Measurements from ENCODE around the gene CTDSP2.
"Not testable (repeated sequence)": the region's sequence is repeated elsewhere in the genome, so short reads cannot be mapped to it uniquely, and the experiment has no call there.

The CTDSP2 gene

DNA sequence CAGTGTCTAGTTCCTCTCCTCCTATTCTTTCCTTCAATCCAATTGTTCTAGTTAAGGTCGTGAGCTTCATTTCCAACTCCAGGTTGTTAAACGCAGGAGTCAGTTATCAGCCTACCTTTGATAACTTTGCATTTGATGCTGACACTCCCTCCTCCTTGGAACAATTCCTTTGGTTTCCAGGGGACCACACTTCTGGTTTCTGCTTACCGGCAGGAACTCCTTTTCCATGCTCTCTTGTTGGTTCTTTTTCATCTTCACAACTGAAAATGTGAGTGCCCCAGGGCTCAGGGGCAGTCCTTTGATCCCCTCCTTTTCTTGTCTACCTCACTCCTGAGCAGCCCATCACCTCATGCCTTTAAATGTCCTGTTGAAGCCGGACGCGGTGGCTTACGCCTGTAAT lies 69.2 kb downstream of the CTDSP2 start:
- no peak for DNase-seq

GRCh38 chr12:57776247-57776587 lies 70.3 kb downstream of the CTDSP2 start:
- no peak for DNase-seq

- no peak for DNase-seq
Observed at GRCh38 chr12:57775563-57776246, 70.8 kb downstream of the CTDSP2 start.

- no peak for DNase-seq
Observed at GRCh38 chr12:57775044-57775443, 71.5 kb downstream of the CTDSP2 start.

DNA sequence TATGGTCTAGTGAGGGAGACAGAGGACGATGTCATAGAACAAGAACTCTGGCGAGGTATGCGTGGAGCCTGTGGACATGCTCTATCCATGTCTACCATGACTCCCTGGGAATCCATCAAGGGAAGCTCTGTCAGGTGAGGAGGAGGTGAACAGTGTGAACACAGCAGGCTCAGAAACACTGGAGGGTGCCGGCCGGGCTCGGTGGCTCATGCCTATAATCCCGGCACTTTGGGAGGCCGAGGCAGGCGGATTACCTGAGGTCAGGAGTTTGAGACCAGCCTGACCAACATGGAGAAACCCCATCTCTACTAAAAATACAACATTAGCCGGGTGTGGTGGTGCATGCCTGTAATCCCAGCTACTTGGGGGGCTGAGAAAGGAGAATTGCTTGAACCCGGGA lies 71.9 kb downstream of the CTDSP2 start:
- DNase-seq: not testable (repeated sequence)

DNA sequence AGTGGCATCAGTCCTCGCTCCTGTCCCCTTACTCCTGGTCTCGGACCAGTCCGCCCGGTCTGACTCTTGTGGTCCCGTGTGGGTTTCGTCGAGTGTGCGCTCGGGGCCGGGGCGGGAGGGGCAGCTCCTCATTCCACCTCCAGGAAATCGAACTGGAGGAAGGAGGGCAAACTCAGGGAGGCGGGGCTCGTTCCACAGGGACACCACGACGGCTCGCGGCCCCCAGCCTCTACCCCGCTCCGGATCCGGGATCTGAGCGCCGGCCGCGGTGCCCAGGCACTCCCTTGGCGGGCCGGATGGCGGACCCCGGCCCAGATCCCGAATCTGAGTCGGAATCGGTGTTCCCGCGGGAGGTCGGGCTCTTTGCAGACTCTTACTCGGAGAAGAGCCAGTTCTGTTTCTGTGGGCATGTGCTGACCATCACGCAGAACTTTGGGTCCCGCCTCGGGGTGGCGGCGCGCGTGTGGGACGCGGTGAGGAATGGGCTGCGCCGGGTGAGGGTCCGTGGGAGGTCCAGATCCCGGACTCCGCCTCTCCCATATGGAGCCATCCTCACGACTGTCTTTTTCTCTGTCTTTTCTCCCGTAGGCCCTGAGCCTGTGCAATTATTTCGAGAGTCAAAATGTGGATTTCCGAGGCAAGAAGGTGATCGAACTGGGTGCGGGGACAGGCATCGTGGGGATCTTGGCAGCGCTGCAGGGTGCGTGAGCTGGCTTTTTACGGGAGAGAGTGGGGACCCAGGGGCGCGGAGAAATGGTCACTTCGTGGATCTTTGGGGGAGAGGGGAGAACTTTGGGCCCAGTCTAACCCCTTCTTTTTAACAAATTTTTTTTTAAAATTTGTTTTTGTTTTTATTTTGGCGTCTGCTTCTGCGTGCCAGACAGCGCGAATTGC lies 73.9 kb downstream of the CTDSP2 start, which contains the start of gene EEF1AKMT3:
EEF1AKMT3 (plus strand) TSS at position 186 of the 894 bp plus-strand sequence; CDS start at position 297, 111 bp downstream.
- peak; percentile 18 for DNase-seq

DNA sequence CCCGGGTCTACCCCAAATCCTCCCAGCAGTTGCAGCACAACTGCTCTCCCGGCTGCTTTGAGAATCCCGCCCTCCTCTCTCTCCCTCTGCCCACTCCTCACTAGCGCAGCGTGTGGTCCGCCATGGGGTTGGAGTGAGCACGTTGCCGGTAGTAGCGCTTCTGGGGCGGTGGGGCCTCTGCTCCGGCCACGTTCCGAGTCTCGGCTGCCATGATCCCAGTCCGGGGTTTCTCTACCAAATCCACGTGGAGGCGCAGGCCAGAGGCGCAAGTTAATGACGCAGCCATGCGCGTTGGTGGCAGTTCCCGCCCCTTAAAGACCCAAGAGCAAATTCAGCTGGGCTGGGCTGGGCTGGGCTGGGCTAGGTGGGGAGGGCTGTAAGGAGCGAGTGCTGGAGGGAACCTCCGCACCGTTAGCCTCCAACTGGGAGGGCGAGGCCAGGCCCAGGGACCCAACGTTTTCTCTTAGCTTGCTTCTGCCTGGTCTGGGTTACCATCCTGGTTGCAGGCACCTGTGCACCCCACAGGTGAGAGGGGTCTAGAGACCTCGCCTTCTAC lies 74.6 kb downstream of the CTDSP2 start, which contains the start of gene METTL1:
METTL1 (minus strand) TSS at position 233 of the 556 bp plus-strand sequence; CDS start at position 211, 22 bp downstream.
- peak; percentile 91 for DNase-seq

GRCh38 chr12:57771236-57771872 lies 75.2 kb downstream of the CTDSP2 start:
- DNase-seq: peak; percentile 78

- DNase-seq: no peak
Observed at GRCh38 chr12:57770734-57771133, 75.8 kb downstream of the CTDSP2 start.

Measured in CD4-positive, alpha-beta T cell treated with Interleukin-4 for 4 hours (primary cell).